HepG2 (cell line): ENCODE data around the gene SIGLEC10. TPM values are rescaled to one million over a fixed set of nuclear protein-coding genes. Genes with fewer than 3 reads are reported as not detected.

Source experiments
- BRCA1 ChIP-seq: sonication (generic); formaldehyde crosslinking; IDR thresholded peaks from 2 replicates; pipeline ENCODE4 v1.4.0; 2020; ENCODE audit warnings: missing genetic modification reagents
- ETV6 ChIP-seq: sonication (generic); formaldehyde crosslinking; conservative IDR thresholded peaks from 2 replicates; pipeline ENCODE4 v1.4.0; 2020; ENCODE audit warnings: missing genetic modification reagents
- GATA4 ChIP-seq: sonication (generic); IDR thresholded peaks from 2 replicates; pipeline ENCODE4 v1.6.1; 2016; ENCODE audit warnings: antibody characterized with exemption, low read depth, borderline replicate concordance
- MLLT10 ChIP-seq: sonication (generic); formaldehyde crosslinking; IDR thresholded peaks from 2 replicates; pipeline ENCODE4 v1.4.0; 2020; ENCODE audit warnings: missing genetic modification reagents
- ZMAT3 ChIP-seq: sonication (generic); formaldehyde crosslinking; conservative IDR thresholded peaks from 2 replicates; pipeline ENCODE4 v1.7.0; 2021; ENCODE audit warnings: missing genetic modification reagents
- polyA plus RNA-seq, 8 experiments: library from polyadenylated mRNA; depleted of rRNA in 3 of 8; stranded (reverse) in 7 of 8; unstranded in 1 of 8; fragments of >200 nt; fragmentation: Illumina TruSeq in 4 of 8; extraction: Trizol in 4 of 8; gene quantifications; 2 replicates each; pipeline versions ENCODE4 v1.2.1 to v1.2.3, GENCODE V29; 2011 to 2016; ENCODE audit warnings: low read depth in 4 of 8, missing spikeins in 1 of 8, mixed read lengths in 1 of 8; ENCODE audit not compliant: insufficient read depth in 1 of 8
- total RNA-seq, 5 experiments: library from RNA; depleted of rRNA; stranded (reverse); fragments of >200 nt; fragmentation: Illumina TruSeq; extraction: Trizol; gene quantifications; 2 replicates each; pipeline ENCODE4 v1.2.3, GENCODE V29; 2016; ENCODE audit warnings: low read depth in 1 of 5
- TF ChIP-seq, protein P1 (sequence below): sonication (generic); formaldehyde crosslinking; IDR thresholded peaks from 2 replicates; pipeline ENCODE4 v1.5.0; 2020; ENCODE audit warnings: missing genetic modification reagents
- TF ChIP-seq, protein P2 (sequence below): sonication (generic); formaldehyde crosslinking; IDR thresholded peaks from 2 replicates; pipeline ENCODE4 v1.4.0; 2020; ENCODE audit warnings: low read depth, missing genetic modification reagents
- TF ChIP-seq, protein P3 (sequence below): sonication (generic); formaldehyde crosslinking; IDR thresholded peaks from 2 replicates; pipeline ENCODE4 v1.8.0; 2022; ENCODE audit warnings: mild to moderate bottlenecking, missing genetic modification reagents, moderate library complexity
- TF ChIP-seq, protein P4 (sequence below): sonication (generic); formaldehyde crosslinking; IDR thresholded peaks from 2 replicates; pipeline ENCODE4 v1.5.1; 2020; ENCODE audit warnings: missing genetic modification reagents, mild to moderate bottlenecking, borderline replicate concordance
- TF ChIP-seq, protein P5 (sequence below): sonication (generic); formaldehyde crosslinking; IDR thresholded peaks from 2 replicates; pipeline ENCODE4 v1.4.0; 2020; ENCODE audit warnings: missing genetic modification reagents
- TF ChIP-seq, protein P6 (sequence below): sonication (generic); formaldehyde crosslinking; IDR thresholded peaks from 2 replicates; pipeline ENCODE4 v1.4.0; 2020; ENCODE audit warnings: mild to moderate bottlenecking, missing genetic modification reagents
- TF ChIP-seq, protein P7 (sequence below): sonication (generic); formaldehyde crosslinking; IDR thresholded peaks from 2 replicates; pipeline ENCODE4 v1.4.0; 2020; ENCODE audit warnings: missing genetic modification reagents

The SIGLEC10 gene
- total and polyA plus RNA-seq, 2 of the 13 experiments (the other 11 are each of a cell fraction or from before 2014, with no cell fraction given): not detected

DNA sequence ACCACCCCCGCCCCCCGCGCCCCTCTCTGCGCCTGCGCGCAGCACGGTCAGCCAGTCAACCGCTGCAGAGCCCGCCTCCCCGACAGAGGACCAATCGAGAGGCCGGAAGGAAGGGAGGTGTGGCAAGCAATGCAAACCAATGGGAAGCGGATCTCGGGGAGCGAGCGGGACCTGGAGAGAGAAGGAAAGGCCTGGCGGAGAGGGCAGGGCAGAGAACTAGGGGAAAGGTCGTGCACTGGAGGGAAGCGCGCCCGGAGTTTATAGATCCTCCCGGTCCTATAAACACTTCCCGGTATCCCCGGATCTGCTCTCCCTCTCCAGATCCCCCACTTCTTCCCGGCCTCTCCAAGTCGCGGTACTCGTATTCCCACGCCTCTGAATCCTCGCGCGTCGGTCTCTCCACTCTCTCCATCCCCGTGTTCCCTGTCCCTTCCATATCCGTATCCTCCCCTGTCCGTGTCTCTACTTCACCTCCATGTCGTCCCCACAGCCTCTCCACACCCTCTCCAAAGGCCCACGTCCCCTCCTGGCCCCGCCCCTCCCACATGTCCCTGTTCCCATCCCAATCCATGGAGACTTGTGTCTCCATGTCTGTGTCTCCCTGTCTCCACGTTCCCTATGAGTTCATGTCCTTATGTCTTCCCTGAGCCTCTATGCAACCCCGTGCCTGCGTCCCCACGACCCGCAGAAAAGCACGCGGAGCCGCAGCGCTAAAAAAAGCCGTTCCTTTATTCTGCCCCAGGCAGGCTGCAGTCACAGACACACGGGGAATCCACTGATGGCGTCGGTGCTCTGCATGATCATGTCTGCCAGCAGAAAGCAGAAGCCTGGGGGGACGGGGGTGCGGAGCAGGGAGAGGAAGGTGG, 50.8 kb downstream of the SIGLEC10 start (continued):
- no peak; the same call in 1 of the 2 replicates for TF ChIP-seq ZMAT3 (CRISPR knock-in tag)
- TF ChIP-seq, protein P1, sequence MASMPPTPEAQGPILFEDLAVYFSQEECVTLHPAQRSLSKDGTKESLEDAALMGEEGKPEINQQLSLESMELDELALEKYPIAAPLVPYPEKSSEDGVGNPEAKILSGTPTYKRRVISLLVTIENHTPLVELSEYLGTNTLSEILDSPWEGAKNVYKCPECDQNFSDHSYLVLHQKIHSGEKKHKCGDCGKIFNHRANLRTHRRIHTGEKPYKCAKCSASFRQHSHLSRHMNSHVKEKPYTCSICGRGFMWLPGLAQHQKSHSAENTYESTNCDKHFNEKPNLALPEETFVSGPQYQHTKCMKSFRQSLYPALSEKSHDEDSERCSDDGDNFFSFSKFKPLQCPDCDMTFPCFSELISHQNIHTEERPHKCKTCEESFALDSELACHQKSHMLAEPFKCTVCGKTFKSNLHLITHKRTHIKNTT (CRISPR knock-in tag): no peak
- TF ChIP-seq, protein P2, sequence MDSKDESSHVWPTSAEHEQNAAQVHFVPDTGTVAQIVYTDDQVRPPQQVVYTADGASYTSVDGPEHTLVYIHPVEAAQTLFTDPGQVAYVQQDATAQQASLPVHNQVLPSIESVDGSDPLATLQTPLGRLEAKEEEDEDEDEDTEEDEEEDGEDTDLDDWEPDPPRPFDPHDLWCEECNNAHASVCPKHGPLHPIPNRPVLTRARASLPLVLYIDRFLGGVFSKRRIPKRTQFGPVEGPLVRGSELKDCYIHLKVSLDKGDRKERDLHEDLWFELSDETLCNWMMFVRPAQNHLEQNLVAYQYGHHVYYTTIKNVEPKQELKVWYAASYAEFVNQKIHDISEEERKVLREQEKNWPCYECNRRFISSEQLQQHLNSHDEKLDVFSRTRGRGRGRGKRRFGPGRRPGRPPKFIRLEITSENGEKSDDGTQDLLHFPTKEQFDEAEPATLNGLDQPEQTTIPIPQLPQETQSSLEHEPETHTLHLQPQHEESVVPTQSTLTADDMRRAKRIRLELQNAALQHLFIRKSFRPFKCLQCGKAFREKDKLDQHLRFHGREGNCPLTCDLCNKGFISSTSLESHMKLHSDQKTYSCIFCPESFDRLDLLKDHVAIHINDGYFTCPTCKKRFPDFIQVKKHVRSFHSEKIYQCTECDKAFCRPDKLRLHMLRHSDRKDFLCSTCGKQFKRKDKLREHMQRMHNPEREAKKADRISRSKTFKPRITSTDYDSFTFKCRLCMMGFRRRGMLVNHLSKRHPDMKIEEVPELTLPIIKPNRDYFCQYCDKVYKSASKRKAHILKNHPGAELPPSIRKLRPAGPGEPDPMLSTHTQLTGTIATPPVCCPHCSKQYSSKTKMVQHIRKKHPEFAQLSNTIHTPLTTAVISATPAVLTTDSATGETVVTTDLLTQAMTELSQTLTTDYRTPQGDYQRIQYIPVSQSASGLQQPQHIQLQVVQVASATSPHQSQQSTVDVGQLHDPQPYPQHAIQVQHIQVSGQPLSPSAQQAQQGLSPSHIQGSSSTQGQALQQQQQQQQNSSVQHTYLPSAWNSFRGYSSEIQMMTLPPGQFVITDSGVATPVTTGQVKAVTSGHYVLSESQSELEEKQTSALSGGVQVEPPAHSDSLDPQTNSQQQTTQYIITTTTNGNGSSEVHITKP (CRISPR knock-in tag): no peak
- TF ChIP-seq, protein P3, sequence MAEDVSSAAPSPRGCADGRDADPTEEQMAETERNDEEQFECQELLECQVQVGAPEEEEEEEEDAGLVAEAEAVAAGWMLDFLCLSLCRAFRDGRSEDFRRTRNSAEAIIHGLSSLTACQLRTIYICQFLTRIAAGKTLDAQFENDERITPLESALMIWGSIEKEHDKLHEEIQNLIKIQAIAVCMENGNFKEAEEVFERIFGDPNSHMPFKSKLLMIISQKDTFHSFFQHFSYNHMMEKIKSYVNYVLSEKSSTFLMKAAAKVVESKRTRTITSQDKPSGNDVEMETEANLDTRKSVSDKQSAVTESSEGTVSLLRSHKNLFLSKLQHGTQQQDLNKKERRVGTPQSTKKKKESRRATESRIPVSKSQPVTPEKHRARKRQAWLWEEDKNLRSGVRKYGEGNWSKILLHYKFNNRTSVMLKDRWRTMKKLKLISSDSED (CRISPR knock-in tag): no peak
- TF ChIP-seq, protein P4, sequence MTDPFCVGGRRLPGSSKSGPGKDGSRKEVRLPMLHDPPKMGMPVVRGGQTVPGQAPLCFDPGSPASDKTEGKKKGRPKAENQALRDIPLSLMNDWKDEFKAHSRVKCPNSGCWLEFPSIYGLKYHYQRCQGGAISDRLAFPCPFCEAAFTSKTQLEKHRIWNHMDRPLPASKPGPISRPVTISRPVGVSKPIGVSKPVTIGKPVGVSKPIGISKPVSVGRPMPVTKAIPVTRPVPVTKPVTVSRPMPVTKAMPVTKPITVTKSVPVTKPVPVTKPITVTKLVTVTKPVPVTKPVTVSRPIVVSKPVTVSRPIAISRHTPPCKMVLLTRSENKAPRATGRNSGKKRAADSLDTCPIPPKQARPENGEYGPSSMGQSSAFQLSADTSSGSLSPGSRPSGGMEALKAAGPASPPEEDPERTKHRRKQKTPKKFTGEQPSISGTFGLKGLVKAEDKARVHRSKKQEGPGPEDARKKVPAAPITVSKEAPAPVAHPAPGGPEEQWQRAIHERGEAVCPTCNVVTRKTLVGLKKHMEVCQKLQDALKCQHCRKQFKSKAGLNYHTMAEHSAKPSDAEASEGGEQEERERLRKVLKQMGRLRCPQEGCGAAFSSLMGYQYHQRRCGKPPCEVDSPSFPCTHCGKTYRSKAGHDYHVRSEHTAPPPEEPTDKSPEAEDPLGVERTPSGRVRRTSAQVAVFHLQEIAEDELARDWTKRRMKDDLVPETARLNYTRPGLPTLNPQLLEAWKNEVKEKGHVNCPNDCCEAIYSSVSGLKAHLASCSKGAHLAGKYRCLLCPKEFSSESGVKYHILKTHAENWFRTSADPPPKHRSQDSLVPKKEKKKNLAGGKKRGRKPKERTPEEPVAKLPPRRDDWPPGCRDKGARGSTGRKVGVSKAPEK: no peak
- TF ChIP-seq BRCA1 (CRISPR knock-in tag): no peak
- TF ChIP-seq MLLT10 (CRISPR knock-in tag): no peak
- TF ChIP-seq, protein P5, sequence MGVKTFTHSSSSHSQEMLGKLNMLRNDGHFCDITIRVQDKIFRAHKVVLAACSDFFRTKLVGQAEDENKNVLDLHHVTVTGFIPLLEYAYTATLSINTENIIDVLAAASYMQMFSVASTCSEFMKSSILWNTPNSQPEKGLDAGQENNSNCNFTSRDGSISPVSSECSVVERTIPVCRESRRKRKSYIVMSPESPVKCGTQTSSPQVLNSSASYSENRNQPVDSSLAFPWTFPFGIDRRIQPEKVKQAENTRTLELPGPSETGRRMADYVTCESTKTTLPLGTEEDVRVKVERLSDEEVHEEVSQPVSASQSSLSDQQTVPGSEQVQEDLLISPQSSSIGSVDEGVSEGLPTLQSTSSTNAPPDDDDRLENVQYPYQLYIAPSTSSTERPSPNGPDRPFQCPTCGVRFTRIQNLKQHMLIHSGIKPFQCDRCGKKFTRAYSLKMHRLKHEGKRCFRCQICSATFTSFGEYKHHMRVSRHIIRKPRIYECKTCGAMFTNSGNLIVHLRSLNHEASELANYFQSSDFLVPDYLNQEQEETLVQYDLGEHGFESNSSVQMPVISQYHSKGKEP (CRISPR knock-in tag): no peak
- TF ChIP-seq, protein P6, sequence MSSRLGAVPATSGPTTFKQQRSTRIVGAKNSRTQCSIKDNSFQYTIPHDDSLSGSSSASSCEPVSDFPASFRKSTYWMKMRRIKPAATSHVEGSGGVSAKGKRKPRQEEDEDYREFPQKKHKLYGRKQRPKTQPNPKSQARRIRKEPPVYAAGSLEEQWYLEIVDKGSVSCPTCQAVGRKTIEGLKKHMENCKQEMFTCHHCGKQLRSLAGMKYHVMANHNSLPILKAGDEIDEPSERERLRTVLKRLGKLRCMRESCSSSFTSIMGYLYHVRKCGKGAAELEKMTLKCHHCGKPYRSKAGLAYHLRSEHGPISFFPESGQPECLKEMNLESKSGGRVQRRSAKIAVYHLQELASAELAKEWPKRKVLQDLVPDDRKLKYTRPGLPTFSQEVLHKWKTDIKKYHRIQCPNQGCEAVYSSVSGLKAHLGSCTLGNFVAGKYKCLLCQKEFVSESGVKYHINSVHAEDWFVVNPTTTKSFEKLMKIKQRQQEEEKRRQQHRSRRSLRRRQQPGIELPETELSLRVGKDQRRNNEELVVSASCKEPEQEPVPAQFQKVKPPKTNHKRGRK (CRISPR knock-in tag): no peak
- TF ChIP-seq ETV6 (CRISPR knock-in tag): 0 out of 2 replicates have a peak, but pooled peaks have one; percentile 34
- TF ChIP-seq, protein P7, sequence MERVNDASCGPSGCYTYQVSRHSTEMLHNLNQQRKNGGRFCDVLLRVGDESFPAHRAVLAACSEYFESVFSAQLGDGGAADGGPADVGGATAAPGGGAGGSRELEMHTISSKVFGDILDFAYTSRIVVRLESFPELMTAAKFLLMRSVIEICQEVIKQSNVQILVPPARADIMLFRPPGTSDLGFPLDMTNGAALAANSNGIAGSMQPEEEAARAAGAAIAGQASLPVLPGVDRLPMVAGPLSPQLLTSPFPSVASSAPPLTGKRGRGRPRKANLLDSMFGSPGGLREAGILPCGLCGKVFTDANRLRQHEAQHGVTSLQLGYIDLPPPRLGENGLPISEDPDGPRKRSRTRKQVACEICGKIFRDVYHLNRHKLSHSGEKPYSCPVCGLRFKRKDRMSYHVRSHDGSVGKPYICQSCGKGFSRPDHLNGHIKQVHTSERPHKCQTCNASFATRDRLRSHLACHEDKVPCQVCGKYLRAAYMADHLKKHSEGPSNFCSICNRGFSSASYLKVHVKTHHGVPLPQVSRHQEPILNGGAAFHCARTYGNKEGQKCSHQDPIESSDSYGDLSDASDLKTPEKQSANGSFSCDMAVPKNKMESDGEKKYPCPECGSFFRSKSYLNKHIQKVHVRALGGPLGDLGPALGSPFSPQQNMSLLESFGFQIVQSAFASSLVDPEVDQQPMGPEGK (CRISPR knock-in tag): no peak; the same call in 1 of the 2 replicates
- TF ChIP-seq GATA4: no peak; the same call in 1 of the 2 replicates
